OCI-LY7 (cell line): ENCODE data around the gene CPLX4.

Experiments
- EZH2phosphoT487 ChIP-seq: fragments of 200-600 bp; sonication (generic); IDR thresholded peaks from 2 replicates; pipeline ENCODE4 v1.6.1; 2018; ENCODE audit warnings: low read depth, borderline replicate concordance, mild to moderate bottlenecking, mixed run types, antibody characterized with exemption, low read length, moderate library complexity, mixed read lengths
- TF ChIP-seq, protein P1 (sequence below): fragments of 200-600 bp; sonication (generic); conservative IDR thresholded peaks from 2 replicates; pipeline ENCODE4 v1.5.1; 2014; ENCODE audit warnings: mild to moderate bottlenecking, antibody characterized with exemption, low read length, moderate library complexity, mixed read lengths

DNA sequence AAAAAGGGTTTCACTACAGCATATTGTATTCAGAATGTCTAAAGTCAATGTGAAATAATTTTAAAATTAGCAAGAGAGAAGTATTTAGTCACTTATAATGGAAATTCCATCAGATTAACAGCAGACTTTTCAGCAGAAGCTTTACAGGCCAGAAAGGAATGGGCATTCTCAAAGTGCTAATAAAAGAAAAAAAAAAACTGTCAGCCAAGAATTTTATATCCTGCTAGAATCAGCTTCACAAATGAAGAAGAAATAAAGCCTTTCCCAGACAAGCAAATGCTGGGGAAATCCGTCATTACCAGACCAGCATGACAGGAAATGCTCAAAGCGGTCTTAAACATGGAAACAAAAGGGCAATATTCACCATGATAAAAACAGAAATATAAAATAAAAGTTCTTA lies 21.9 kb upstream of the CPLX4 start:
- TF ChIP-seq, protein P1, sequence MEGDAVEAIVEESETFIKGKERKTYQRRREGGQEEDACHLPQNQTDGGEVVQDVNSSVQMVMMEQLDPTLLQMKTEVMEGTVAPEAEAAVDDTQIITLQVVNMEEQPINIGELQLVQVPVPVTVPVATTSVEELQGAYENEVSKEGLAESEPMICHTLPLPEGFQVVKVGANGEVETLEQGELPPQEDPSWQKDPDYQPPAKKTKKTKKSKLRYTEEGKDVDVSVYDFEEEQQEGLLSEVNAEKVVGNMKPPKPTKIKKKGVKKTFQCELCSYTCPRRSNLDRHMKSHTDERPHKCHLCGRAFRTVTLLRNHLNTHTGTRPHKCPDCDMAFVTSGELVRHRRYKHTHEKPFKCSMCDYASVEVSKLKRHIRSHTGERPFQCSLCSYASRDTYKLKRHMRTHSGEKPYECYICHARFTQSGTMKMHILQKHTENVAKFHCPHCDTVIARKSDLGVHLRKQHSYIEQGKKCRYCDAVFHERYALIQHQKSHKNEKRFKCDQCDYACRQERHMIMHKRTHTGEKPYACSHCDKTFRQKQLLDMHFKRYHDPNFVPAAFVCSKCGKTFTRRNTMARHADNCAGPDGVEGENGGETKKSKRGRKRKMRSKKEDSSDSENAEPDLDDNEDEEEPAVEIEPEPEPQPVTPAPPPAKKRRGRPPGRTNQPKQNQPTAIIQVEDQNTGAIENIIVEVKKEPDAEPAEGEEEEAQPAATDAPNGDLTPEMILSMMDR, result no peak
- TF ChIP-seq EZH2phosphoT487, result no peak
